A549 (cell line): ENCODE measurements around the gene SLC25A24.

Source experiments
- CHD4 ChIP-seq: fragments of 200-600 bp; sonication (generic); IDR thresholded peaks from 2 replicates; pipeline ENCODE4 v1.6.1; 2016; ENCODE audit warnings: antibody characterized with exemption, mild to moderate bottlenecking, borderline replicate concordance
- CTCF ChIP-seq: fragments of >200 bp; sonication (Bioruptor Twin); formaldehyde crosslinking; IDR thresholded peaks from 3 replicates; pipeline ENCODE4 v1.5.1; 2016
- FOSL2 ChIP-seq, 2 experiments: fragments of 450-650 bp in 1 of 2; fragments of >200 bp in 1 of 2; sonication (Bioruptor Twin) in 1 of 2; formaldehyde crosslinking; IDR thresholded peaks; 2 replicates each; pipeline versions ENCODE4 v1.5.0 to v1.6.1; 2016 to 2020; ENCODE audit warnings: mild to moderate bottlenecking in 1 of 2, moderate library complexity in 1 of 2
- NR3C1 ChIP-seq: fragments of >200 bp; sonication (Bioruptor Twin); formaldehyde crosslinking; IDR thresholded peaks from 3 replicates; pipeline ENCODE4 v1.6.1; 2017
- POLR2A ChIP-seq: IDR thresholded peaks from 2 replicates; pipeline ENCODE4 v1.6.1; 2012; ENCODE audit warnings: mild to moderate bottlenecking, low read length
- RAD21 ChIP-seq, 2 experiments: fragments of >200 bp in 1 of 2; sonication (Bioruptor Twin) in 1 of 2; formaldehyde crosslinking in 1 of 2; IDR thresholded peaks in 1 of 2; conservative IDR thresholded peaks in 1 of 2; 2 replicates in 1 of 2; 3 replicates in 1 of 2; pipeline ENCODE4 v1.6.1; 2012 to 2018; ENCODE audit warnings: inconsistent platforms in 1 of 2
- RCOR1 ChIP-seq: fragments of 150-350 bp; IDR thresholded peaks from 2 replicates; pipeline ENCODE4 v1.6.1; 2014; ENCODE audit warnings: antibody characterized with exemption, low read length, low read depth
- REST ChIP-seq: fragments of 200-600 bp; sonication (generic); IDR thresholded peaks from 2 replicates; pipeline ENCODE4 v1.6.1; 2016; ENCODE audit warnings: antibody characterized with exemption, mild to moderate bottlenecking, moderate library complexity
- SMC3 ChIP-seq: fragments of >200 bp; sonication (Bioruptor Twin); formaldehyde crosslinking; IDR thresholded peaks from 3 replicates; pipeline ENCODE4 v1.6.1; 2018; ENCODE audit warnings: inconsistent platforms

GRCh38 chr1:108182959-108183700 is 17.0 kb downstream of the SLC25A24 start:
- TF ChIP-seq SMC3 (no peak), FOSL2 (IDR thresholded peaks at IDR 0.05) (no peak), FOSL2 (CRISPR knock-in tag; IDR thresholded peaks at IDR 0.05) (no peak), RAD21 (conservative IDR thresholded peaks at IDR 0.05 in 1 of 2, IDR thresholded peaks at IDR 0.05 in 1 of 2) (no peak), CHD4 (no peak), CTCF (no peak), RCOR1 (no peak), POLR2A (no peak), REST (no peak), NR3C1 (no peak)
